Coronary artery (tissue), 2 donors: ENCODE data around the gene SLC16A6.
"Not testable (repeated sequence)": the region's sequence is repeated elsewhere in the genome, so short reads cannot be mapped to it uniquely, and the experiment has no call there.

Experiments
- DNase-seq: peaks from one replicate; pipeline ENCODE4 v3.0.0-alpha.2; 2017; ENCODE audit warnings: low spot score
- H3K27ac ChIP-seq, 2 donors: fragments of 200-600 bp; sonication (generic); one replicate each; pipeline ENCODE4 v1.5.1; 2016 to 2019
- H3K4me3 ChIP-seq: fragments of 200-600 bp; sonication (generic); 2 replicates; pipeline ENCODE4 v1.5.1; 2016; ENCODE audit warnings: mild to moderate bottlenecking, moderate library complexity
- CTCF ChIP-seq: fragments of 200-600 bp; sonication (generic); IDR thresholded peaks from one replicate; pipeline ENCODE4 v1.5.1; 2019; ENCODE audit warnings: antibody characterized with exemption

SLC16A6 gene

DNA sequence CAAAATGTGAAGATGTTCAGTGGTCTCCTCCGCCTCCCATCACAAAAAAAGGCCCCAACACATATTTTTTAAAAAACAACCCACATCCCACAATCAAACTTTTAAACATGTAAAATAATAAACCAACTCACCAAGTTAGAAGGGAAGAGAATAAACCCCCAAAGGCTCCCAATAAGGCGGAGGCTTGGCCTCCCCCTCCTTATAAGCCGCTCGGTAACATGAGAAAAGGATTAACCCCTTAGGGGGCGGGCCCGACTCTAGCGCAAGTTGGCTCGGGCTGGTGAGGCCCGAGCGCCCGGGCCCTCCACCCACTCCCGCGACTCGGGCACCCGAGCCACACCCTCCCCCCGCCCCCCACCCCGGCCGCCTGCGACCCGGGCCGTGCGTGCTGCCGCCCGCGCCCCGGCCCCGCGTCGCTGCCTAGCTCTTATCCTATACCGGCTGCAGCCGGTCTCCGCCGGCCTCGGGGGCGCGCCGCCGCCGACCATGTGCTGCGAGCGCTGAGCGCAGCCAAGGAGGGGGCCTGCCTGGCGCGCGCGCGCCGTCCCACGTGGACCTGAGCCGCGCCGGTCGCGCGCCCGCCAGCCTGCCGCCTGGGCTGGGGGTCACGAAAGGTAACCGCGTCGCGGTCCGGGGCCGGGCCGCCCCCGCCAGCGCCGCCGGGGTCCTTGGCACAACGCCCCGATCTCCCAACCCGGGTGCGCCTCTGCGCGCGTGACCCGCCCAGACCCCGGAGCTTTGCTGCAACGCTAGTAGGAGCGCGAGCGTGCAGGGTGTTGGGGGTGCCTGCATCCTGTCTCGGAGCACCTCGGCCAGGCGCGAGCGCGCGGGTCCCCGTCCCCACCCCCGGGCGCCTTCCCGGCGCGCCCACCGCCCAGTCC is at the start of gene SLC16A6, which contains the start of gene ARSG:
TSS of gene SLC16A6 (minus strand) at position 173 of the 881 bp plus-strand sequence. CDS start 12,807 bp downstream, outside the sequence.
TSS of gene ARSG (plus strand) at position 541 of the 881 bp plus-strand sequence. CDS start 15,999 bp downstream, outside the sequence.
- DNase-seq: no peak
- no peak for TF ChIP-seq CTCF
- H3K4me3 ChIP-seq: peak within 1 kb of the TSS; percentile 83
- H3K27ac ChIP-seq: peak within 1 kb of the TSS in 1 of 2 donors; percentile 61

DNA sequence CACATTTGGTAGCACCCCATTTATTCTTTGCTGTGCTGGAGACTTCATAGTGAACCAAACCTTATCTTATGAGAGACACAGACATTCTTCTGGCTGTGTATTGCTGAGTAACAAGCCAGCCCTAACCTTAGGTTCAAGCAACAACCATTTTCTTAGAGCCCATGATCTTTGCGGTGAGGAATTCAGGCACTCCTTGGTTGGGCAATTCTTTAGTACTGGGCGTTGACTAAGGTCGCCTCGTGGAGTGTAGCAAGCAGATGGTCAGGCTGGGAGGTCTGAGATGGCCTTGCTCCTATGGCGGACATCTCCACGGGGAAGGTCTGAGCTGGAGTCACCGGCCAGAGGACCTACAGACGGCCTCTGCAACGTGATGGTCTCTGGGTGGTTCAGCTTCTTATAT is 43.5 kb upstream of the SLC16A6 start:
- DNase-seq: no peak
- Histone ChIP-seq H3K4me3 (no peak overlapping the region), H3K27ac (no peak overlapping the region)
- no peak for TF ChIP-seq CTCF

DNA sequence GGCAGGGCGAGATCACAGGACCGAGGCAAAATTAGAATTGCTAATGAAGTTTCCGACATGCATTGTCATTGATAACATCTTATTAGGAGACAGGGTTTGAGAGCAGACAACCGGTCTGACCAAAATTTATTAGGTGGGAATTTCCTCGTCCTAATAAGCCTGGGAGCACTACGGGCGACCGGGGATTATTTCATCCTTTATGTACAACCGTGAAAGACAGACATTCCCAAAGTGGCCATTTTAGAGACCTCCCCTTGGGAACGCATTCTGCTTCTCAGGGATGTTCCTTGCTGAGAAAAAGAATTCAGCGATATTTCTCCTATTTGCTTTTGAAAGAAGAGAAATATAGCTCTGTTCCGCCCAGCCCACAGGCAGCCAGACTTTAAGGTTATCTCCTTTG is 41.0 kb upstream of the SLC16A6 start:
- H3K27ac ChIP-seq, DNase-seq, H3K4me3 ChIP-seq: not testable (repeated sequence)

DNA sequence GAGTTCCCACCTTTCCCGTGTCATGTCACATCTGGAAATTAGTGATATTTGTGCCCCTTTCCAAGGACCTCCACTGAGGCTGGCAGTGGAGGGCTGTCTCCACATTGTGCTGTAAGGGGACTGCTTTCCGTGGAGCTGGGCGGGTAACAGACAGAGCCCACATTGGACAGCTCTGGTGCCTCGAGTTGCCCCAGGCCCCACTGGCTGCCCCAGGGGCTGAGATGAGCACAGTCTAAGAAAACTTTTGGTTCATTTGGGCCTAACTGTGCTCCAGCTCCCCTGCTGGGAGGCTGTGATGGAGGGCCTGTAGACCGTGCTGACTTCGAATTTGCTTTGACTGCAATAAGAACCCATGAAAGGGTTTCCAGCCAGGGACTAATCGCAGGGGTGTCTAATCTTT is 38.4 kb upstream of the SLC16A6 start:
- TF ChIP-seq CTCF: no peak
- no peak for DNase-seq
- Histone ChIP-seq H3K27ac (no peak overlapping the region), H3K4me3 (no peak overlapping the region)

- no peak for TF ChIP-seq CTCF
- H3K4me3 ChIP-seq: no peak overlapping the region
- DNase-seq: no peak
Measured at GRCh38 chr17:68328676-68329075, 37.7 kb upstream of the SLC16A6 start.

DNA sequence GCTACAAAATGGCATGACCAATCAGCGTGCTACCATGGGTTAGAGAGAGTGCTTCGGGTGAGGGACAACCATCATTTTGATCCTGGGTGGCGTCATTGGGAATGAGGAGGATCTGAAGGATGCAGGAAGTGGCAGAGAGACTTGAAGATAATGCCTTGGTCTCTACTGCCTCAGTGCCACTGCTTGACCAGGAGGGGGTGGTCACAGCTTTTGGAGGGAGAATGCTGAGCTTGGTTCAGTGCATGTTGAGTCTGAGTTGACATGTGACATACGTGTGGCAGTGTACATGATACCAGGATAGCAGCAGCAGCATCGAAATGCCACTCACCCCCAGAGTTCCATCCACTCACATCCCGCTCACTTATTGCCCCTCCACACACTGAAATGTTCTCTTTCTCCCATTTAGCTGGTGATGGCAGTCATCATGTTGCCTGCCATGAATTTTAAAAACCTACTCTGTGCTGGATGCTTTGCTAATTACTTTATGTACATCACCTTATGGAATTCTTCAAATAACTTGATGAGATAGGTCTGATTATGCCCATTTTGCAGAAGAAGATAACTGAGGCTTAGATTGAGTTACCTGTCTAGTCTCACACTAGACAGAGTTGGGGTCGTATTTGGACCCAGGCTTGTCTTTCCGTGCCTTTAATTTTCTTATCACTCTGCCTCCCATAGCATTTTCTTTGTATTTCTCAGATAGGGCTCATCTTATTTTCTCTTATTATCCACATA is 37.1 kb upstream of the SLC16A6 start:
- no peak for DNase-seq
- TF ChIP-seq CTCF: no peak
- no peak overlapping the region for H3K4me3 ChIP-seq
- no peak overlapping the region for H3K27ac ChIP-seq

More at GRCh38 chr17:68328676-68329075, 37.7 kb upstream of the SLC16A6 start:
- no peak overlapping the region for H3K27ac ChIP-seq

DNA sequence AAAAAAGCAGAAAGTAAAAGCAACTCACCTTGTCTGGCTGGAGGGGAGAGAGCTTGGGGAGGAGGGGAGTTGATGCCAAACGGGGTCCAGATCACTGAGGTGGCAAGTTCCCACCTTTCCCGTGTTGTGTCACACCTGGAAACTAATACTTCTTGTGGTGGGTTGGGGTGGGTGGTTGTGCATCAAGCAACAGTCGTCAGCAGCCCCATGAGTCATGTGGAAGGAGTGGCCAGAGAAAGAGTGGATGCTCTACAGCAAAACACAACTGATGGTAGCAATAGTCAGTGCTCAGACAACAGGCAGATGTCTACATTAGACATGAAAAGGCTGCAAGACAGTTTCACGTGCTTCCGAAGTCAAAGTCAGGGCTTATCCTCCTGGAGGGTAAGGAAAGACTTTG is 35.8 kb upstream of the SLC16A6 start:
- no peak overlapping the region for H3K4me3 ChIP-seq
- TF ChIP-seq CTCF: no peak
- no peak for DNase-seq
- H3K27ac ChIP-seq: no peak overlapping the region
